ENCODE results near the gene ADAMTS10. TPM values are rescaled to one million over a fixed set of nuclear protein-coding genes. Genes with fewer than 3 reads are reported as not detected.
A peak's percentile ranks its signal among the peaks of the same experiment; 100 is the strongest.

The ADAMTS10 gene
- total and polyA plus RNA-seq, 2 of the 13 experiments (the other 11 are each of a cell fraction or from before 2014, with no cell fraction given): 0.49 to 1.7 TPM

DNA sequence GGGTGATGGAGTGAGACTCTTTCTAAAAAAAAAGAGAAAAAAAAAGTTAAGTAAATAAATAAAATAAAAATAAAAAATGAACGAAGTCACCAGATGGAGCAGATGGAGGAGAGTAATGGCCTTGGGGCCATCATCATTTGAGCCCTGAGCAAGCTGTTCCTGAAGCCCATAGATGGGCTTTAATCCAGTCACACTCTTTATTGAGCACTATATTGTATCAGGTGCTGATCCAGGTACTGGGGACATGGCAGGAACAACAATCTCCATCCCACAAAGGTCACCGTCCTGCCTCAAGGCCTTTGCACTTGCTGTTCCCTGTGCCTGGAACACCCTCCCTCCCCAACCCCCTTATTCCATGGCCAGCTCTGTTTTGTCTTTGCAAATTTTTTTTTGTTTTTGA, 3.9 kb upstream of the ADAMTS10 start:
- intact Hi-C loops (cut with micrococcal nuclease; ENCODE audit: unreplicated experiment): no loop called here
- no peak overlapping the region for H3K4me3 ChIP-seq (replicated peaks in 1 of 3; ENCODE audit: insufficient read depth in 1 of 3, low read depth in 2 of 3, low read length in 3 of 3)
- H4K20me1 ChIP-seq (ENCODE audit: insufficient read depth, low read length): no peaks in the 10 kb centered on the region
- no peaks in the 10 kb centered on the region for H3K9me3 ChIP-seq (ENCODE audit: low read length)
- WGBS (ENCODE audit: low lambda C conversion rate): 54% methylated on average over 2 of the region's 2 CpGs
- H2AFZ ChIP-seq (ENCODE audit: low read length): no peak overlapping the region
- ATAC-seq (no peak), DNase-seq (ENCODE audit: low spot score) (no peak), FAIRE-seq (no peak)
- H3K4me1 ChIP-seq (ENCODE audit: insufficient read depth, low read length): peaks cover 29% of the 10 kb centered on the region
- no peaks in the 10 kb centered on the region for H3K36me3 ChIP-seq (replicated peaks in 1 of 2; ENCODE audit: control insufficient read depth in 1 of 2, insufficient read depth in 2 of 2, low read length in 2 of 2)
- H3K4me2 ChIP-seq (ENCODE audit: low read depth, low read length): no peak overlapping the region
- BruUV-seq (replicated peaks): no TSS peak
- in situ Hi-C loops (cut with HindIII; ENCODE audit: extremely low pct_ligation_motif_present, low pct_unique_long_range_greater_than_20kb): no loop called here
- no peak overlapping the region for H3K27ac ChIP-seq (ENCODE audit: extremely low read length, insufficient read depth, low read length)
- H3K79me2 ChIP-seq (ENCODE audit: insufficient read depth, low read length): no peaks in the 10 kb centered on the region
- TF ChIP-seq ZNF563 (CRISPR knock-in tag; IDR thresholded peaks at IDR 0.05) (no peak), ZNF329 (CRISPR knock-in tag; IDR thresholded peaks at IDR 0.05; ENCODE audit: low read depth) (peak; percentile 96)
- H3K27me3 ChIP-seq (ENCODE audit: control insufficient read depth in 1 of 2, insufficient read depth in 2 of 2, low read length in 2 of 2): peaks cover 0 to 7% of the 10 kb centered on the region in 2 experiments; a peak in 2 of 5 replicates
- H3K9ac ChIP-seq (ENCODE audit: insufficient read depth, low read depth, low read length): no peak overlapping the region
- ChIA-PET CTCF (ENCODE audit: low intra/inter-chr PET ratio, low total read pairs) (interaction anchor here (0.7 to 4.3 kb wide), 2 partner anchors 27 to 79 kb away, joined by 3 to 45 read pairs; no protein-coding TSS in a partner anchor), POLR2A (no interaction called here)

DNA sequence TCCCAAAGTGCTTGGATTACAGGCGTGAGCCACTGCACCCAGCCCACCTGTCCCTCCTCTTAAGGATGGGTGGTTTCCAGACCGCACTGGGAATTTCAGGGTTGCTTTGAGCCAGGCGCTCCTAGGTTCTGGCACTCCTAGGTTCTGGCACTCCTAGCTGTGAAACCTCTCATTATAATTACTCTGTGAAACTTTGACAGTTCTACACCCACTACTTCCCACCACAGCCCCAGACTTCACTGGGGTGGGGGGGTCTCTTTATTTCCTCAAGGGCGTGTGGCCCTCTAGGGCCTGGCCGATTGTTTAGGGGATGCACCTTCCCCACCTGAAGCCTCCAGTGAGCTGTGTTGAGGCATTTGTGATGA, 2.3 kb upstream of the ADAMTS10 start:
- POLR2A ChIA-PET: interaction anchor here (0.9 kb wide), 1 partner anchor 19 kb away, joined by 3 read pairs; no protein-coding TSS in a partner anchor
- H2AFZ ChIP-seq (ENCODE audit: low read length): no peak overlapping the region
- in situ Hi-C loops (cut with HindIII; ENCODE audit: extremely low pct_ligation_motif_present, low pct_unique_long_range_greater_than_20kb): no loop called here

More for the DNA sequence above, 2.3 kb upstream of the ADAMTS10 start:
- TF ChIP-seq ZBTB38 (CRISPR knock-in tag; IDR thresholded peaks at IDR 0.05) (no peak), ZNF121 (CRISPR knock-in tag; IDR thresholded peaks at IDR 0.05) (0 out of 2 replicates have a peak, but pooled peaks have one; percentile 2), ZSCAN29 (CRISPR knock-in tag; conservative IDR thresholded peaks at IDR 0.05) (no peak)
- Histone ChIP-seq H3K9me3 (ENCODE audit: low read length) (no peaks in the 10 kb centered on the region), H3K36me3 (replicated peaks in 1 of 2; ENCODE audit: control insufficient read depth in 1 of 2, insufficient read depth in 2 of 2, low read length in 2 of 2) (no peaks in the 10 kb centered on the region), H4K20me1 (ENCODE audit: insufficient read depth, low read length) (no peaks in the 10 kb centered on the region), H3K4me3 (replicated peaks in 1 of 3; ENCODE audit: insufficient read depth in 1 of 3, low read depth in 2 of 3, low read length in 3 of 3) (no peak overlapping the region), H3K27me3 (ENCODE audit: control insufficient read depth in 1 of 2, insufficient read depth in 2 of 2, low read length in 2 of 2) (peaks cover 0 to 7% of the 10 kb centered on the region in 2 experiments; a peak in 2 of 5 replicates), H3K27ac (ENCODE audit: extremely low read length, insufficient read depth, low read length) (no peak overlapping the region), H3K79me2 (ENCODE audit: insufficient read depth, low read length) (no peaks in the 10 kb centered on the region), H3K4me2 (ENCODE audit: low read depth, low read length) (no peak overlapping the region), H3K9ac (ENCODE audit: insufficient read depth, low read depth, low read length) (no peak overlapping the region), H3K4me1 (ENCODE audit: insufficient read depth, low read length) (peaks cover 34% of the 10 kb centered on the region)
- 44% methylated on average over 4 of the region's 5 CpGs for WGBS (ENCODE audit: low lambda C conversion rate)
- CTCF ChIA-PET (ENCODE audit: low intra/inter-chr PET ratio, low total read pairs): no interaction called here
- DNase-seq (ENCODE audit: low spot score): no peak
- no peak for ATAC-seq
- BruUV-seq (replicated peaks): no TSS peak
- no peak for FAIRE-seq
- intact Hi-C loops (cut with micrococcal nuclease; ENCODE audit: unreplicated experiment): no loop called here

All from HepG2 (cell line).